Activated CD4-positive, alpha-beta T cell treated with anti-CD3 and anti-CD28 coated beads for 24 hours (primary cell): Measurements from ENCODE around the gene NAALADL2.
"Not testable (repeated sequence)": the region's sequence is repeated elsewhere in the genome, so short reads cannot be mapped to it uniquely, and the experiment has no call there.

ENCODE experiments used
- DNase-seq, 2 donors: peaks; one replicate each; pipeline ENCODE4 v3.0.0-alpha.2; 2020; ENCODE audit warnings: low read depth in 2 of 2

NAALADL2 gene

GRCh38 chr3:175422744-175423143, 563.6 kb downstream of the NAALADL2 start:
- DNase-seq, result no peak

- DNase-seq, result not testable (repeated sequence)
Observed at GRCh38 chr3:175423848-175424247, 564.7 kb downstream of the NAALADL2 start.

GRCh38 chr3:175426805-175427204, 567.7 kb downstream of the NAALADL2 start:
- DNase-seq, result no peak

- DNase-seq, result no peak
Observed at GRCh38 chr3:175428466-175428865, 569.3 kb downstream of the NAALADL2 start.

GRCh38 chr3:175430983-175431773, 572.0 kb downstream of the NAALADL2 start:
- no peak for DNase-seq

- DNase-seq, result no peak
Observed at GRCh38 chr3:175432376-175433025, 573.4 kb downstream of the NAALADL2 start.

- DNase-seq, result no peak
Observed at GRCh38 chr3:175433026-175433674, 574.0 kb downstream of the NAALADL2 start.

- no peak for DNase-seq
Observed at GRCh38 chr3:175434561-175434960, 575.4 kb downstream of the NAALADL2 start.

- no peak for DNase-seq
Observed at GRCh38 chr3:175443682-175444081, 584.5 kb downstream of the NAALADL2 start.

- no peak for DNase-seq
Observed at GRCh38 chr3:175445741-175446140, 586.6 kb downstream of the NAALADL2 start.

GRCh38 chr3:175447521-175447920, 588.4 kb downstream of the NAALADL2 start:
- no peak for DNase-seq

GRCh38 chr3:175453361-175453760, 594.2 kb downstream of the NAALADL2 start:
- DNase-seq, result no peak

- no peak for DNase-seq
Observed at GRCh38 chr3:175456466-175456865, 597.3 kb downstream of the NAALADL2 start.

- DNase-seq, result no peak
Observed at GRCh38 chr3:175457301-175457700, 598.2 kb downstream of the NAALADL2 start.

GRCh38 chr3:175460849-175461399, 601.8 kb downstream of the NAALADL2 start:
- DNase-seq, result not testable (repeated sequence)

- DNase-seq, result no peak
Observed at GRCh38 chr3:175464362-175464761, 605.2 kb downstream of the NAALADL2 start.

GRCh38 chr3:175469124-175469523, 610.0 kb downstream of the NAALADL2 start:
- no peak for DNase-seq

- DNase-seq, result no peak
Observed at GRCh38 chr3:175475765-175476164, 616.6 kb downstream of the NAALADL2 start.

- no peak for DNase-seq
Observed at GRCh38 chr3:175476489-175476888, 617.4 kb downstream of the NAALADL2 start.

GRCh38 chr3:175477651-175478224, 618.6 kb downstream of the NAALADL2 start:
- DNase-seq, result no peak

- no peak for DNase-seq
Observed at GRCh38 chr3:175478301-175478700, 619.2 kb downstream of the NAALADL2 start.

GRCh38 chr3:175479175-175479574, 620.0 kb downstream of the NAALADL2 start:
- no peak for DNase-seq
